ENCODE data around the gene TNNI2. TPM values are rescaled to one million over a fixed set of nuclear protein-coding genes. Genes with fewer than 3 reads are reported as not detected.

TNNI2 gene
- total RNA-seq, 4 donors from 2014 or later = not detected

DNA sequence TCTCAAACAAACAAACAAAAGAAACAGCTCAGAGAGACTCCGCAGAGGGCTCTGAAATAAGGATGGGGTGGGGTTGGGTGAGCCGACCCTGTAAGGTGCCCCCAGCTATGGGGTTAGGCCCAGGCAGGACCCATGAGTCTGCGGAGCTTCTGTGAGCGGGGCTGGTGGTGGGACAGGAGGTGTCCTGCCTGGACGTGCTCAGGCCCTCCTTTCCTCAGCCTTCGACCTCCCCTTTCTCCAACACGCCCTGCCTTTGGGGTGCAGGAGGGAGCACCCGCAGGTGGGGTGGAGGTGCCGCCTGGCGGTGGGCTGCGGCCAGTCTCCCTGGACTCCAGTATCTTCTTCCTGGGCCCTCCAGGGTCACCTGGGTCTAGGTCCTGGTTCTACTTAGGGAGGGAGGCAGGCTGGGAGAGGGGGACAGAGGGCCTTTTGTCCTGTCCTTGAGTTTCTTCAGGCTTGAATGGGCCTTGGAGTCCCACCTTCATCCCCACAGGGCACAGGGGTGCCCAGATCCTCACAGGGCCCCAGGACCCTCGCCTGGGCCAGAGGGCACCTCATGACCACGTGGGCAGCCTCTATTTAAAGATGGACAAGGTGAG lies 40.7 kb downstream of the TNNI2 start:
- Histone ChIP-seq H3K4me3 (no peak overlapping the region), H3K27ac (peak overlapping the region in 3 of 4 donors; percentile 77 to 91 (median 88)), H3K4me1 (peaks cover 0 to 74% (median 38%) of the 10 kb centered on the region in 4 donors), H3K9me3 (no peaks in the 10 kb centered on the region), H3K27me3 (peaks cover 0 to 4% of the 10 kb centered on the region in 2 donors), H3K36me3 (peaks cover 0 to 15% (median 0%) of the 10 kb centered on the region in 3 donors)
- TF ChIP-seq, protein P1, sequence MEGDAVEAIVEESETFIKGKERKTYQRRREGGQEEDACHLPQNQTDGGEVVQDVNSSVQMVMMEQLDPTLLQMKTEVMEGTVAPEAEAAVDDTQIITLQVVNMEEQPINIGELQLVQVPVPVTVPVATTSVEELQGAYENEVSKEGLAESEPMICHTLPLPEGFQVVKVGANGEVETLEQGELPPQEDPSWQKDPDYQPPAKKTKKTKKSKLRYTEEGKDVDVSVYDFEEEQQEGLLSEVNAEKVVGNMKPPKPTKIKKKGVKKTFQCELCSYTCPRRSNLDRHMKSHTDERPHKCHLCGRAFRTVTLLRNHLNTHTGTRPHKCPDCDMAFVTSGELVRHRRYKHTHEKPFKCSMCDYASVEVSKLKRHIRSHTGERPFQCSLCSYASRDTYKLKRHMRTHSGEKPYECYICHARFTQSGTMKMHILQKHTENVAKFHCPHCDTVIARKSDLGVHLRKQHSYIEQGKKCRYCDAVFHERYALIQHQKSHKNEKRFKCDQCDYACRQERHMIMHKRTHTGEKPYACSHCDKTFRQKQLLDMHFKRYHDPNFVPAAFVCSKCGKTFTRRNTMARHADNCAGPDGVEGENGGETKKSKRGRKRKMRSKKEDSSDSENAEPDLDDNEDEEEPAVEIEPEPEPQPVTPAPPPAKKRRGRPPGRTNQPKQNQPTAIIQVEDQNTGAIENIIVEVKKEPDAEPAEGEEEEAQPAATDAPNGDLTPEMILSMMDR (IDR thresholded peaks at IDR 0.05) = no peak
- TF ChIP-seq EP300 (IDR thresholded peaks at IDR 0.05) (no peak), POLR2A (IDR thresholded peaks at IDR 0.05) (no peak)
- 78 to 92% methylated on average over 12 of the region's 13 CpGs for WGBS, 2 donors
- peak in 1 of 2 donors; percentile 8 for DNase-seq (ENCODE audit: low spot score in 2 of 2)

GRCh38 chr11:1879941-1880720 lies 41.4 kb downstream of the TNNI2 start:
- Histone ChIP-seq H3K4me3 (no peak overlapping the region), H3K9me3 (no peaks in the 10 kb centered on the region), H3K27me3 (peaks cover 0 to 4% of the 10 kb centered on the region in 2 donors), H3K36me3 (peaks cover 0 to 22% (median 0%) of the 10 kb centered on the region in 3 donors), H3K4me1 (peaks cover 0 to 68% (median 38%) of the 10 kb centered on the region in 4 donors), H3K27ac (peak overlapping the region; percentile 47 to 91 (median 82))
- DNase-seq (ENCODE audit: low spot score in 2 of 2) = peak; percentile 64 to 66
- TF ChIP-seq EP300 (IDR thresholded peaks at IDR 0.05) (peak in 1 of 2 donors; percentile 44), POLR2A (IDR thresholded peaks at IDR 0.05) (no peak)
- 61 to 65% methylated on average over 31 of the region's 32 CpGs for WGBS, 2 donors

GRCh38 chr11:1880746-1881441 lies 42.1 kb downstream of the TNNI2 start:
- Histone ChIP-seq H3K36me3 (peaks cover 0 to 26% (median 0%) of the 10 kb centered on the region in 3 donors), H3K4me1 (peaks cover 0 to 60% (median 35%) of the 10 kb centered on the region in 4 donors), H3K4me3 (no peak overlapping the region), H3K9me3 (no peaks in the 10 kb centered on the region), H3K27ac (peak overlapping the region; percentile 47 to 91 (median 82)), H3K27me3 (peaks cover 0 to 4% of the 10 kb centered on the region in 2 donors)
- WGBS, 2 donors = 75 to 77% methylated on average over 7 to 8 of the region's 9 CpGs
- TF ChIP-seq POLR2A (IDR thresholded peaks at IDR 0.05) (no peak), EP300 (IDR thresholded peaks at IDR 0.05) (no peak)
- TF ChIP-seq, protein P1 (IDR thresholded peaks at IDR 0.05) = no peak
- DNase-seq (ENCODE audit: low spot score in 2 of 2) = no peak

- 61 to 71% methylated on average over 7 to 25 of the region's 43 CpGs for WGBS, 2 donors
- H3K27ac ChIP-seq = peak overlapping the region; percentile 47 to 91 (median 82)
- H3K9me3 ChIP-seq = no peaks in the 10 kb centered on the region
- peaks cover 0 to 34% (median 0%) of the 10 kb centered on the region in 3 donors for H3K36me3 ChIP-seq
- H3K4me1 ChIP-seq = peaks cover 0 to 53% (median 29%) of the 10 kb centered on the region in 4 donors
- no peak for DNase-seq (ENCODE audit: low spot score in 2 of 2)
- no peak for TF ChIP-seq POLR2A (IDR thresholded peaks at IDR 0.05)
- no peak for TF ChIP-seq EP300 (IDR thresholded peaks at IDR 0.05)
- TF ChIP-seq, protein P1 (IDR thresholded peaks at IDR 0.05) = no peak
- H3K4me3 ChIP-seq = no peak overlapping the region
- H3K27me3 ChIP-seq = no peaks in the 10 kb centered on the region
These were observed 42.9 kb downstream of the TNNI2 start for GRCh38 chr11:1881442-1882264.
